ENCODE measurements around the gene SETD2. TPM values are rescaled to one million over a fixed set of nuclear protein-coding genes. Genes with fewer than 3 reads are reported as not detected.

Gene SETD2
- total and polyA plus RNA-seq, 2 of the 8 experiments (the other 6 are each of a cell fraction or from before 2014, with no cell fraction given): 15.7 to 46.3 TPM

- no peak for TF ChIP-seq NRF1 (IDR thresholded peaks at IDR 0.05; ENCODE audit: low read depth, low read length)
- TF ChIP-seq CBX5 (IDR thresholded peaks at IDR 0.05; ENCODE audit: low read depth, low read length): no peak
- TF ChIP-seq CREB1 (IDR thresholded peaks at IDR 0.05): no peak
Measured at GRCh38 chr3:47024932-47025331, 139.0 kb downstream of the SETD2 start (continued).

All from H1 (cell line).